GDM1 (cell line): Measurements from ENCODE around the gene SLC15A3.
"Not testable (repeated sequence)": the region's sequence is repeated elsewhere in the genome, so short reads cannot be mapped to it uniquely, and the experiment has no call there.

Source experiments
- DNase-seq: peaks from one replicate; lab custom pipeline; 2025; lab: John Stamatoyannopoulos, UW

The SLC15A3 gene

DNA sequence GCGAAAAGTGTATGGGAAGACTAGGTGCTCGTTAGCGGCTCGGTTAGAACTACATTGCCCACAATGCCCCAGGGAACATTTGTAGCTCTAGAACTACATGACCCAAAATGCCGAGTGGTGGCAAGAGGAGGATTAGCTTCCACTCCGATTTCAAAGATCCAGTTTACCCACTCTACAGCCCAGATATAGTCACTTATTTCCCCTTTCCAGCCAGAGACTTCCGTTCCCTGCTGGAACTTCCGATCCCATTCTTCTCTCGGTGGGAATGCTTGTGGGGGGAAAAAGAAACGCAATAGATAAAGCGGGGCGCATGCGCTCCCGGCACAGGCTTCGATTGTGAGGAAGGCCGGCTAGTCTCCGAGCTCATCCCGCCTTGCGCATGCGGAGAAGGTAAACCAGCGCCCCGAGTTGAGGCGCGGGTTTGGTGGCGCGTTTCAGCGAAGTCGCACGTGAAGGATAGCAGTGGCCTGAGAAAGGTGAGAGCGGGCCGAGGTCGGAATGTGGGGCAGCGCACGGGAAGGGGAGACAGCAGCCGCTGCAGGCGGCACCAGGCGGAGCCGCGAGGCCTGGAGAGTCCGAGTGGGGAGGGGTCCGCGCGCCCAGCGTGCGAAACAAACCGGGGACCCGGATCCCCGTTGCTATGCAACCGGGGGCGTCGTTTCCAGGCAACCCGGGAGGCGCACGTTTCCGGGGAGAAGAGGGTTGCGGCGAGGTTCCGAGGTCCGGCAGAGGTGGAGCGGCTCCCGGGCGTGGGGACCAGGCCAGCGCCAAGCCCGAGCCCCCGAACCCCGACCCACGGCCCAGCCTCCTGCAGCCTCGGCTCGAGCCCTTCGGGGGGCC is 38.0 kb downstream of the SLC15A3 start, which contains the start of gene TMEM109:
TMEM109 (plus strand) TSS at position 366 of the 840 bp plus-strand sequence. CDS start 5,536 bp downstream, outside the sequence.
- DNase-seq: peak; percentile 82

DNA sequence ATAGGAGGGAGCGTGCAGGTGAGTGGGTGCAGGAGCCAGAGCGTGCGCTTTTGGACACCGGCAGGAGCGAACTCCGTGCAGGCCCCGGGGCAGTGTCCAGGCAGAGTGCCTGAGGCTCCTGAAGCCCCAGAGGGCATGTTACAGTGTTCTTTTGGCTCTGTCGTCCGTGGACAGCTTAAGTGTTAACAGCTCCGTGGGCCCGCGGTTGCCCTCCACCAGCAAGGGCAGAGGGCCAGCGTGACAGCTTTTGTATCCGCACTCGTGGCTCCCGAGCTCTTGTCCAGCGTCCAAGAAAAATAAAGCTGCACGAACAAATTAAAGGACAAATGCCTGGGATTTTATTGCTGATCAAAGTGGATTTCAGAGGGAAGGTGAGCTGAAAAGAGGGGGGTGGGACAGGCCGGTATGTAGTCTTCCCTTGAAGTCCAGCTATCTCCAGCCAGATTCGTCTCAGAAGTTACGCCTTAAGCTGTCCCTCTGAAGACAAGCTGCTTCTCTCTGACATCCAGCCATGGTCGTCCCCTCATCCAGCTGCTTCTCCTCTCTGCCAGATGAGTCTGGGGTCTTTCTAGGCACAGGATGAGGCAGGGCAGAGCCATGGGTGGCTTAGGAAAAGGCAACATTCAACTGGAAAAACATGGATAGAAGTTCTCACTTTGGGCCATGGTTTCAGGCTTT is 39.0 kb downstream of the SLC15A3 start:
- no peak for DNase-seq

DNA sequence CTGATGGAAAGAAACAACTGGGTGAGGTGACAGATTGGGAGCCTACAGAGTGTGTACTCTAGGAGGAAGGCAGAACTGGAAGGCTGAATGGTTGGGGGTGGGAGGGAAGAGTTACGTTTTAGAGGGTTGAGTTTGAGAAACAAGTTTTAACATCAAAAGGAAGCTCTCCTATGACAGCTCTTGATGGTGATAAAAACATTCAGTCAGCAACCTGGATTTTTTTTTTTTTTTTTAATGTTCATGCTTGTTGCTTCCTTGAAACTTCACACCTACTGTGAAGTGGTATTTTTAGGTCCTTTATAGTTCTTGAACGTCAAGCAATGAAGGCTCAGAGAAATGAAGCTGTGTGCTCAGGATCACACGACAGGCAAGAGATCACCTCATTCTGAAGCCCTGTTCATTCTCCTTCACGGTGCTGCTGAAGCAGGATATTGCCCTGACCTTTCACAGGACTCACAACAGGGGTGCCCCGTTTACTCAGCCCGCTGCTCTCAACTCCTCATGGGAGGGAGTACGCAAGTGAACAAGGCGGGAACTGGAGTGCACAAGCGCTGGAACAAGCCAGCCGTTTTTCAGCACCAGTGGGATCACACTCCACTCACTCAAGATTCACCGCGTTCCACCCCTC is 39.6 kb downstream of the SLC15A3 start:
- DNase-seq: no peak

DNA sequence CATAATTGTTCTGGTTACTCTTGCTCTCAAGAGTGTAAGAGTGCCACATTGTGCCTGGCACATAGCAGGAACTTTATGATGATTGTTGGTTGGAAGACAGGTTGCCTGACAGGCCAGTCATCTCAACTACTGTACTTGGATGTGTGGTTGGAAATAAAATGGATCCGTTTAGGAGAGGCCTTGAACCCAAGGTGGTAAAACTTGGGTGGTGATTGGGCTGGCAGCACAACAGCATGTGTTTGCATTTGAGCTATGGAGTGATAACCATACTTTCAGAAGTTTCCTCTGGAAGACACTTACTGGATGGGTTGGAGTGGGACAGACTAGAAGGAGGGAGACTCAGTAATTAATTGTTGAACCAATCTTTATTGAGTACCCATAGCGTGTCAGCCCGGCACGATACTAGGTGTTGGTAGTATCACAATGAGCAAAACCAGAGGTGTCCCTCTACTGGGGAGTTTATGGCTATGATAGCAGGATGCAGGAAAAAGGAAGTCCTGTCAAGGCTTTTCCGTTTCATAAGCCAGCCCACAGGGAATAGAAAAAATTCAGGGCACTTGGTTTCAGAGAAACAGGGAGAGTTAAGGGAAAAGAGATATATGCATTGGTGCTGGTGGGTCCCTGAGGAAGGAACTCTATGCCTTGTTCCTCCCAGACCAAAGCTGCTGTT is 41.1 kb downstream of the SLC15A3 start:
- DNase-seq: no peak

DNA sequence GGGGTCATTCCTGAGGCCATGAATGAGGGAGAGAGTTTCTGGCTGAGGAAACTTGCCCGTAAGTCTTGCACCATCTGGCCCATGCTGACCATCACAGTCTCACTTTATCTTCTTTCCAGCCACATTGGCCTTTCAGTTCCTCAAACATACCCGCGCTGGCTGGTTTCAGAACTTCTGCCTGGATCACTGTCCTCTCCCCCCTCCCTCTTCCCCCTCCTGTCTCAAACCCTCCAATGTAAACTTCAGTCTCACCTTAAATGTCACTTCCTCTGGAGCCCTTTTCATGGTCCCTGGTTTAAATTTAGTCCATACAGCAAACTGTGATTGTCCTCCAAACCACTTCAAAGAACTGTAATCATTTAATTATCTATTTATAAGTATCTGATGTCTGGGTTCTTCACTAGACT is 41.7 kb downstream of the SLC15A3 start:
- DNase-seq: no peak

DNA sequence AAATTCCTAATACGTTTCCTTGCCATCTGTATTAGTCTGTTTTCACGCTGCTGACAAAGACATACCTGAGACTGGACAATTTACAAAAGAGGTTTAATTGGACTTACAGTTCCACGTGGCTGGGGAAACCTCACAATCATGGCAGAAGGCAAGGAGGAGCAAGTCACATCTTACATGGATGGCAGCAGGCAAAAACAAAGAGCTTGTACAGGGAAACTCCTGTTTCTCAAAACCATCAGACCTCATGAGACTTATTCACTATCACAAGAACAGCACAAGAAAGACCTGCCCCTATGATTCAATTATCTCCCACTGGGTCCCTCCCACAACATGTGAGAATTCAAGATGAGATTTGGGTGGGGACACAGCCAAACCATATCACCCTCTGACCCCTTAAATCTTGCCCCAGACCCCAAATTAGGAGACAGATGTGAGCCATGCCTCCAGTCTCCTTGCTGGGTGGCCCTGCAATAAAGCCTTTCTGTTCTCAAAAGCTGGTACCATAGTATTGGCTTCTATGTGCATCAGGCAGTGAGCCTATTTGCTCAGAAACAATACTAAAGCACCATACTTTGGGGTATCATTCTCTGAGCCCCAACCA is 42.2 kb downstream of the SLC15A3 start:
- not testable (repeated sequence) for DNase-seq

GRCh38 chr11:60908803-60909202 is 43.2 kb downstream of the SLC15A3 start:
- DNase-seq: no peak

DNA sequence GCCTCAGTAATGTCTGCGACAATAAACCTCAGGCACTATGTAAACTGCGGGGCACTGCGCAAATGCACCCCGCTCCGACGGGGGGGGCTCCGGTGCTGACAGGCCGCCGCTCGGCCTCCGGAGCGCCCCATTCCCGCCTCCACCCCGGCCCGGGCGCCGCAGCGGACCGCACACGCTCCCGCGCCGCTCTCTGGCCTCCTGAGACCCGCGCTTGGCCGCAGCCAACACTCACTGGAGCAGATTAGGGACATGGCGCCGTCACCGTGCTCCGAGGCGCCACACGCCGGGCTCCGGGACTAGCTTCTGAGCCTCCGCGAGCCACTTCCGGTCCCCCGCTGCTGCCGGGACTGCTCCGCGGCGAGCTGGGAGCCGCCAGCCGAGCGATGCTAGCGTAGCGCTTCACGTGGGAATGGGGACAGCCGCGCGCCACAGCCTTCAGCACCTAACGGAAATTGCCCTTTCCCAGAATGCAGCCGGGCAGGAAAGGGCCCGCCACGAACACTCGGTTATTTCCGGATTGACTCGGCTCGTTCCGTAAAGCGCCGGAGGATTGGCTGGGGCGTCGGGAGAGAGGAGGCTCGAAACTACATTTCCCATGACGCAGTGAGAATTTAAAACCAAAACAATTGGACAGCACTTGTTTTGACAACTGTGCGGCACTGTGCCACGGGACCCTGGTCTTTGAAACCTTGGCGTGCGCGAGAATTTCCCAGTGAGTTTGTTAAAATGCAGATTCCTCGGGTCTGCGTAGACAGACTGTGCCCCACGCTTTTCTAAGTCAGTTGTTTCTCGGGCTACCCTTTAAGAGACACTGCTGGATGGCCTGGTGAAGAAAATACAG is 45.6 kb downstream of the SLC15A3 start, which contains the start of gene PRPF19:
PRPF19 (minus strand) TSS at position 454 of the 841 bp plus-strand sequence; CDS start at position 251, 203 bp downstream.
- DNase-seq: peak; percentile 94

GRCh38 chr11:60905551-60906113 is 46.3 kb downstream of the SLC15A3 start:
- DNase-seq: no peak

DNA sequence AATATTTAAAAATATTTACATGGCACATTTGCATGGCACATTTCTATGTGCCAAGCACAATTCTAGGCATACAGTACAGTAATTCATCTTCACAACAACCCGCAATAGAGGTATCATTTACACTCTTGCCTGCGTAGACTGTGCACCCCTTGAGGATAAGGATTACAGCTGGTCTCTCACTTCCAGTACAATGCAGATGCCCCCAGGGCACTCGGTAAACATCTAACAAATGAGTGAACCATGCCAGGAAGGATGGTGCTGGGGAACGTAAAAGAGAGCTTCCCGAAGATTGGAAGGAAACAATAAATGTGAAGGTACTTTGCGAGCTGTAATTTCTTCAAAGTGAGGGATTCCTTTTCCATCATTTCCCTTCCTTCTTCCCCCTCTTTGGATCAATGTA is 46.9 kb downstream of the SLC15A3 start:
- no peak for DNase-seq

GRCh38 chr11:60902625-60903024 is 49.4 kb downstream of the SLC15A3 start:
- DNase-seq: no peak

- DNase-seq: no peak
Measured at GRCh38 chr11:60900673-60901404, 51.1 kb downstream of the SLC15A3 start.

DNA sequence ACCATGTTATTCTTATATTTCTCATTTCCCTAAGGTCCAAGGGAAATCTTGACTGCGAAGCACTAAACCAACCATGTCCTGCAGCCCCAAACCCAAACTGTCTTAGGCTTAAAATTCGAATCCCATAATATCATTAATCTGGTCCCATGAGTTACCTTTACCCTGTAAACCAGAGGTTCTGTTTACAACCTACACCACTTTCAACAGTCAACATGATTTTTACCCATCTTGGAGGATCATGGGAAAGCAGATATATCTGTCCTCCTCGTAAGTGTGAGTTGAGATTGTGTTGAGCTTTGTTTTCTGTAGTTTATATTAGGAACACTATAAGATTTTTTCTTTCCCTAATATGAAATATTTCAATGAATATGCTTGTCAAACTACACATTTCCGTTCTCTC is 52.0 kb downstream of the SLC15A3 start:
- DNase-seq: no peak

DNA sequence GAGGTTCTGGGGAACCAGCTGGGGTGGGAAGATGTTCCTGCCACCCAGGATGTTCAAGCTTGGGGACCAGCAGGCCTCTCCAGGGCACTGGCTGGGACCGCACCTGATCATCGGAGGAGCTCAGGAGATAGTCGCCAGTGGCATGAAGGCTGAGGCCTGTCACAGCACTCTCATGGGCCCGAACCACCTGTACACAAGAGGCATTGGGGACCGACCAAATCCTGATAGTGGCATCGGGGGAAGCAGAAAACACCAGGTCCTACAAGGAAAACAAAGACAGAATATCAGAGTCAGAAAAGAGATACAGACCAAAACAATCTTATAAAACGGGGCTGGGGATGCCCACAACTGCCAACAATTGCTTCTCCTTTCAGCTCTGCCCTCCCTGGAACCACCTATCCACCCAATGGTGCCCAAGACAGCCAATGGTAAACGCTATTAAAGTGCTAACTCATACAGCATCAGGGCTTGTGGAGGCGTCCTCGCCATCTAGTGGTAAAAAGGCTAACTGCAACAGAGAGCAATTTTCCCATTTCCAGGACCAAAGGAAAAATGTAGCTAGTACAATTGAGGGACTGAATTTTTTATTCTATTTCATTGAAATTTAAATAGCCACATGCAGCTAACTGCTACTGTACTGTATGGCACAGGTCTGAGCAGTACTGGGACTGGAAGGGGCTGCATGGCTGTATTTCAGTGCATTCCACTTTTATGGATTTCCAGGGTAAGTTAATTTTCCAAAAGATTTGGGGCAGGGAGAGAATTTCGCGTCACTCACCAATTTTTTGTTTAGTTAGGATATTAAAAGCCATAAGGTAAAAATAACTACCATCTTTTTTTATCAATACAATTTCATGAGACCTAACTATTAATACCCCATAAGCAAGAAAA is 52.7 kb downstream of the SLC15A3 start:
- DNase-seq: peak; percentile 40

DNA sequence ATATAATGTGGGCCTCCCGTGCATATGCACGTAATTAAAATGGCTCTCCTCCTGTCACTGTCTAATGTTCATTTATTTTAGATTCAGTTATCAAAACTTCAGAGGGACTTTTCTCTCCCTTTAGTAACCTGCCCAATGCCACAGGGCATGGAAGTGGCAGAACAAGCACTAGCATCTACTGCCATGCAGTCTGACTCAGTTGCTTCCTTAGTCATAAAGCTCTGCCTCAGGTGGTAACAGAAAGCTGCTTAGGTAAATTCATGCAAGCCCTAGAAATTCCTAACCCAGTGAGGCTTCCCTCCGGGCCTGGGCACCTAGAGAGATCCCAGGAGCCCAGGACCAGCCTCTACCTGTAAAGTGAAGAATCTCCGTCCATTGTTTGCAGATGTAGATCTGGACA is 54.5 kb downstream of the SLC15A3 start:
- no peak for DNase-seq

DNA sequence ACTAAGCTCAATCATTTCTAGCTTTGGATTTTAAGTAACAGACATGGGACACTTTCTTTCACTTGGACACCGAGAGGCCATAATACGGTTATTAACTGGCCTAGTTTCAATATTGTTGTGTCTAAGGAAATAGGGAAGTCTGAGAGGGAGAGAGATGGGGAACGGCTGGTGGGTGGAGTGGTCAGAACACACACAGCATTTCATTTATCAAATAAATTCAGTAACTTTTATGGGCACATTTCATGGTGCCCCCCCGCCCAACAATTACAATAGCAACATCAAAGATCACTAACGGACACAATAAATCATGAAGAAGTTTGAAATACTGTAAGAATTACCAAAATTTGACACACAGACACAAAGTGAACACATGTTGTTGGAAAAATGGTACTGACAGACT is 56.3 kb downstream of the SLC15A3 start:
- DNase-seq: no peak

DNA sequence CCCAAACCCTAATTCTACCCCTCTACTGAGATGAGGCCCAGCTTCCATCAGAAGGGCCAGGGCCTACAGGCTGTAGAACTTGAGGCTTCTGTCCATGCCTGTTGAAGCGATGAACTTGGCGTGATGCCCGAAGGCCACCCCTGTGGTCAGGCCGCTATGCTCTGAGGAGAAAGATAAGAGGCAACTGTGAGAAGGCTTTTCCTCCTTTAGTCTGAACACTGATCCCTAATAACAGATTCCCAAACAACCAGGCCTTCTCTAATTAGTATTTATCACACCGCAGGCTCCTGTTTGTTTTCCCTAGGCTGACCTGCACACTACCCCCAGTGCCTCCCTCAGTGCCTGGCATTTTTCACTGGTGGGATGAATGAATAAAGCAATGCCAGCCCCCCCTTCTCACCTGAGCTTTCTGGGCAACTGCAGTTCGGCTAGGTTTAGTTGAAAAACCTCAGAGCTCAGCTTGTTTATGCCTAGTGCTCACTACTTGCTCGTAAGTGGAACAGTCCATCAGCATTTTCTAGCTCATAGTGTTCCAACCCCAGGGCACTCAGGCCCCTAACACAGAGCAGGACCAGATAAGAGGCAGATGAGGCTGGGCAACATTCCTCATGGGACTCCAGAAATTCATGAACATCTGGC is 60.8 kb downstream of the SLC15A3 start:
- no peak for DNase-seq

- no peak for DNase-seq
Measured at GRCh38 chr11:60890696-60891095, 61.3 kb downstream of the SLC15A3 start.
